Measurements from ENCODE around the gene WDR59. TPM values are rescaled to one million over a fixed set of nuclear protein-coding genes. Genes with fewer than 3 reads are reported as not detected.

Gene WDR59
- total and polyA plus RNA-seq, 2 donors (not counting 3 experiments of a cell fraction or from before 2014, with no cell fraction given): 51.1 to 60.0 TPM

GRCh38 chr16:75032655-75033054 lies 47.7 kb upstream of the WDR59 start:
- DNase-seq (ENCODE audit: low read depth, low spot score): no peak
- ChIA-PET POLR2A (no interaction called here), CTCF (interaction anchor here (0.6 kb wide), 1 partner anchor 33 kb away, joined by 3 read pairs; no protein-coding TSS in a partner anchor)
- H3K9me3 ChIP-seq (replicated peaks; ENCODE audit: control insufficient read depth, insufficient read depth, low read length): no peaks in the 10 kb centered on the region
- no peak overlapping the region for H3K27ac ChIP-seq (ENCODE audit: insufficient read depth, low read depth, low read length)
- no peak overlapping the region for H3K4me2 ChIP-seq (ENCODE audit: insufficient read depth, low read length)
- no TSS peak for BruUV-seq (replicated peaks)
- H3K9me1 ChIP-seq (replicated peaks; ENCODE audit: control insufficient read depth, extremely low read depth, insufficient read depth, low read length): no peaks in the 10 kb centered on the region
- H2AFZ ChIP-seq (ENCODE audit: low read depth, low read length): no peak overlapping the region
- FAIRE-seq: no peak
- no peak overlapping the region for H3K9ac ChIP-seq (replicated peaks; ENCODE audit: extremely low read depth, insufficient read depth, low read length)
- H3K4me1 ChIP-seq (ENCODE audit: control insufficient read depth, extremely low read depth, insufficient read depth, low read length): peaks cover 16% of the 10 kb centered on the region
- dilution Hi-C loops (cut with MboI; ENCODE audit: extremely low pct_ligation_motif_present, low sequenced_read_pairs): no loop called here
- no peaks in the 10 kb centered on the region for H3K36me3 ChIP-seq (ENCODE audit: control insufficient read depth in 2 of 2, extremely low read depth in 1 of 2, insufficient read depth in 2 of 2, low read length in 2 of 2)
- H3K27me3 ChIP-seq (ENCODE audit: control insufficient read depth in 2 of 2, insufficient read depth in 2 of 2, low read length in 2 of 2): no peaks in the 10 kb centered on the region
- peaks cover 30% of the 10 kb centered on the region for H3K79me2 ChIP-seq (ENCODE audit: control insufficient read depth, insufficient read depth, low read length)
- H3K4me3 ChIP-seq (replicated peaks in 1 of 3; ENCODE audit: insufficient read depth in 1 of 3, low read depth in 1 of 3, low read length in 3 of 3): no peak overlapping the region
- TF ChIP-seq CTCF (IDR thresholded peaks at IDR 0.05; ENCODE audit: extremely low read depth in 1 of 2, insufficient read depth in 1 of 2, low read depth in 1 of 2, low read length in 2 of 2) (no peak), POLR2A (IDR thresholded peaks at IDR 0.05; ENCODE audit: low read depth, low read length) (no peak), MAX (IDR thresholded peaks at IDR 0.05; ENCODE audit: insufficient read depth, insufficient read length) (no peak), JUN (IDR thresholded peaks at IDR 0.05; ENCODE audit: borderline replicate concordance, insufficient read depth, insufficient read length, low read depth) (no peak), GATA2 (IDR thresholded peaks at IDR 0.05; ENCODE audit: insufficient read depth, insufficient read length, low read depth, low read length) (no peak), FOS (IDR thresholded peaks at IDR 0.05; ENCODE audit: borderline replicate concordance, insufficient read depth, low read length) (no peak), MYC (IDR thresholded peaks at IDR 0.05; ENCODE audit: low read depth, low read length) (no peak), EZH2 (IDR thresholded peaks at IDR 0.05; ENCODE audit: borderline replicate concordance, low read depth, low read length, severe bottlenecking) (no peak), POLR2AphosphoS5 (IDR thresholded peaks at IDR 0.05; ENCODE audit: insufficient read depth, low read depth, low read length) (no peak)
- intact Hi-C loops (cut with micrococcal nuclease): no loop called here
- peaks cover 2% of the 10 kb centered on the region for H4K20me1 ChIP-seq (replicated peaks; ENCODE audit: control insufficient read depth, extremely low read depth, insufficient read depth, low read length)
